Dendritic cell treated with granulocyte-macrophage colony-stimulating factor and Interleukin-4, amounts not matched to agents 40 ng/mL and 50 ng/mL, for 4 days (primary cell): ENCODE measurements around the gene ANKRD55.
"Not testable (repeated sequence)": the region's sequence is repeated elsewhere in the genome, so short reads cannot be mapped to it uniquely, and the experiment has no call there.

Experiments
- H3K27ac Mint-ChIP-seq: one replicate; pipeline ENCODE4 v1.8.0; 2022; ENCODE audit warnings: mild to moderate bottlenecking, mixed read lengths
- H3K27me3 Mint-ChIP-seq: one replicate; pipeline ENCODE4 v1.8.0; 2022; ENCODE audit warnings: mild to moderate bottlenecking, mixed read lengths
- H3K36me3 Mint-ChIP-seq: one replicate; pipeline ENCODE4 v1.8.0; 2022; ENCODE audit warnings: low read depth, mixed read lengths
- H3K4me1 Mint-ChIP-seq: one replicate; pipeline ENCODE4 v1.8.0; 2022; ENCODE audit warnings: low read depth, mixed read lengths
- H3K4me3 Mint-ChIP-seq: one replicate; pipeline ENCODE4 v1.8.0; 2022; ENCODE audit warnings: mild to moderate bottlenecking, moderate library complexity, mixed read lengths
- H3K9me3 Mint-ChIP-seq: one replicate; pipeline ENCODE4 v1.8.0; 2022; ENCODE audit warnings: mixed read lengths
- intact Hi-C: fragments of 100-400 bp; cut with micrococcal nuclease; formaldehyde crosslinking; loops from one replicate; pipeline ENCODE4 v1.15.0; 2022

Gene ANKRD55

DNA sequence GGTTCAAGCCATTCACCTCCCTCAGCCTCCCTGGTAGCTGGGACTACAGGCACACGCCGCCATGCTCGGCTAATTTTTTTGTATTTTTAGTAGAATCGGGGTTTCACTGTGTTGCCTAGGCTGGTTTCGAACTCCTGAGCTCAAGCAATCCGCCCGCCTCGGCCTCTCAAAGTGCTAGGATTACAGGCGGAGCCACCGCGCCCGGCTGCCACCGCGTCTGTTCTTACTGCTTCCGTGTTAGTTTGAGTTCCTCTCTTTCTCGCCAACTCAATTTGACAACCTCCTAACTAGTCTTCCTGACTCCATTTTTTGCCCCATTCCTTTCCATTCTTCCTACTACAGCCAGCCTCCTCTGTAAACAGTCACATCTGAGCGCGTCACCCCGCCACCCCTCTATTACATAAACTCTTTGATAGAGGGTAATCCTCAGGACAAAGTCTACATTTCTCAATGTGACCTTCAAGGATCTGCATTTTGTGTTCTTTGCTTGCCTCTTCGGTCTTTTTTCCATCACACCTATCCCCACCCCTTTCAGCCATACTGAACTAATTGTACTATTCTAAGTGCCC is 149.8 kb downstream of the ANKRD55 start:
- peaks cover 37% of the 10 kb centered on the region for H3K4me1 Mint-ChIP-seq
- no peak overlapping the region for H3K27ac Mint-ChIP-seq
- no peaks in the 10 kb centered on the region for H3K36me3 Mint-ChIP-seq
- no peak overlapping the region for H3K4me3 Mint-ChIP-seq
- H3K9me3 Mint-ChIP-seq, result peaks cover 11% of the 10 kb centered on the region
- intact Hi-C loops, result no loop called here
- H3K27me3 Mint-ChIP-seq, result no peaks in the 10 kb centered on the region

DNA sequence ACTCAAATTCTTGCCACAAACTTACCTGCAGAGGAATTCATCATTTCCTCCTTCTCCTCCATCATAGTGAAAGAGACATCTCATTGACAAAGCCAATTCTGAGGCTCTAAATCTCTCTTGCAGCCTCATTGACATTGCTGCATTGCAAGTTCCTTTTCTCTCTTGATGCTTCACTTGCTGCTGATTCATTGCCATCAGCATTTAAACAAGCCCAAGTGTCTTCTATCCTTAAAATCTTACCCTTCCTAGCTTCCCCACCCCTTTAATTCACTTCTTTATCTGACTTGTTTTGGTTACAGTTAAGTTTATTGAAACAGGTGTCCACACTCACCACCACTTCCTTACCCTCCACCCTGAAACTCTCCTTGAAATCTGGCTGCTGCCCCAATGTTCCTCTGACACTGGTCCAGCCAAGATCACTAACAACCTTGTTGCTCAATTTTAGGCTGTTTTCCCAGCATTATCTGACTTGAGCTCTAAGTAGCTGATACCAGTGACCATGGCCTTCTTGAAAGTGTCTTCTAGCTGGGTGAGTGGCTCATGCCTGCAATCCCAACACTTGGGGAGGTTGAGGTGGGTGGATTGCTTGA is 152.0 kb downstream of the ANKRD55 start:
- H3K27me3 Mint-ChIP-seq, intact Hi-C loops, H3K4me3 Mint-ChIP-seq, H3K36me3 Mint-ChIP-seq: not testable (repeated sequence)
- H3K9me3 Mint-ChIP-seq, result peaks cover 11% of the 10 kb centered on the region
- H3K27ac Mint-ChIP-seq, result peak overlapping the region; percentile 33
- H3K4me1 Mint-ChIP-seq, result peaks cover 44% of the 10 kb centered on the region

DNA sequence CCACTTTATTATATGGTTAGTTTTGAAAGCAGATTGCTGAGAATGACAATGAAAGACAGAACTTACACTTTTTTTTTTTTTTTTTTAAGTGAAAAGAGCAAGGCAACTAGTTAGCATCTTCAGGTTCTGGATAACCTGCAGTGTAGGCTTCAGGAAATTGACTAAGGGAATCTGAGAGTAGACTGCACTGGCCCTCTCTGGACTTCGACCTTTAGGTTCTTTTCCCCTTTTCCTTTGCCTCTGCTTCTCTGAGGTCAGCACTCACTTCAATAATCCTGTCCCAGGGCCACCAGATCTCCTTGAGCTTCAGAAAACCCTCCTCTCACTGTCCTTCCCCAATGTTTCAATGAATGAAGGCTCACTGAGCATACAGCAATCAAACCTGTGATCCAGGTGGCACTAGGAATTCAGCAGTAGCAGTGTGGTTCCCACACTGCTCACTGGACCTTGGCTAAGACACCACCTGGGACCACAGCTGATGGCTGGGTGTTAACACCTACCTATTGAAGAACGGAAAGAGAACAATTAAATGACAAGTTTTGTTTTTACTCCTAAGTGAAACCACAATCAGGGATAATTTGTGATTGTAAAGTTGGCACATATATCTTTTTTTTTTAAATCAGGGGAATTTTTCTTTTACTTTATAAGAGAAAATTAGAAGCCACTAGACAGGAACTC is 152.6 kb downstream of the ANKRD55 start:
- Mint-ChIP-seq H3K27me3 (no peaks in the 10 kb centered on the region), H3K9me3 (peaks cover 11% of the 10 kb centered on the region), H3K4me3 (no peak overlapping the region), H3K36me3 (no peaks in the 10 kb centered on the region), H3K27ac (no peak overlapping the region), H3K4me1 (peaks cover 46% of the 10 kb centered on the region)
- intact Hi-C loops, result no loop called here

DNA sequence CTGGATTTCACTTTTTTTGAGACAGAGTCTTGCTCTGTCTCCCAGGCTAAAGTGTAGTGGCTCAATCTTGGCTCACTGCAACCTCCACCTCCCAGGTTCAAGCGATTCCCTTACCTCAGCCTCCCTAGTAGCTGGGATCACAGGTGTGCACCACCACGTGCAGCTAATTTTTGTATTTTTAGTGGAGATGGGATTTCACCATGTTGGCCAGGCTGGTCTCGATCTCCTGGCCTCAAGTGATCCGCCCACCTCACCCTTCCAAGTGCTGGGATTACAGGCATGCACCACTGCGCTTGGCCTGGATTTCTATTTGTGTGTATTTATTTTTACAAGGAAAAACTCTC is 154.0 kb downstream of the ANKRD55 start:
- H3K4me3 Mint-ChIP-seq, intact Hi-C loops, H3K27me3 Mint-ChIP-seq, H3K36me3 Mint-ChIP-seq: not testable (repeated sequence)
- H3K9me3 Mint-ChIP-seq, result peaks cover 11% of the 10 kb centered on the region
- peak overlapping the region; percentile 44 for H3K27ac Mint-ChIP-seq
- H3K4me1 Mint-ChIP-seq, result peaks cover 50% of the 10 kb centered on the region

DNA sequence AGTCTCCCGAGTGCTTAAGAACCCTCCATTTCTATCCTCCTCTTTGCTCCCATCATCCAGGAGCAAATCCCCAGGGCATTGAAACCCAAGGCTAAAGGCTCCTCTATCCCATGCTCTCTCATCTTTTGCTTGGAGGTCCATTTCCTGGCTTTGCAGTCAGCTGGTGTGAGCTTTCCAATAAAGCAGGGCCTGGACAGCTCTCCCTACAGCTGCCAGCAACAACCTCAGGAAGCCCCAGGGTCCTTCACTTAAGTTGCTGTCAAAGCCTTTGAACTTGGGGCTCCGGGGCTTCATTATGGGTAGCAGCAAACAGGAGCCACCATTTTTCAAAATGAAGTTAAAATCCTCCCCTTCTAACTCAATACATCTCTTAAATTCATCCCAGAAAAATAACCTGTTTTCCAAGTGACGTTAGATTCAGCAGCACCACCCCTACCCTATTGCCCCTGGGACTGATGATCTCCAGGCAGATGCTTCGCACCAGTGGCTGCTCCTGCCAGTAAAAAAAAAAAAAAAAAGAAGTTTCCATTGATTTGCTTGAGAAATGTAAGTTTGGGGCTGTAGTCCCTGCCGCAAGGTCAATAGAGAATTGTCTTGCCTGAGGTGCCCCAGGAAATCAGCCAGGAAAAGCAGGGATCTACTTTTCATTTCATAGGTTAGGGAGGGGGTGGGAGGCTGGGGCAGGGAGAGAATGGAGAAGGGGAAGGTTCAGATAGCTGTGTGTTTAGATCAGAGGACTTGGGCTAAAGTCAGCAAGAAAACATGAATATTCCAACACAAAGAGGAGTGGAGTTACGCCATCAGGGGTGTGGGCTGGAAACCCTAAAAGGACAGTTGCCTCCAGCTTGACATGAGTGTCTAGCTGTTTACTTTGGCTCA is 154.6 kb downstream of the ANKRD55 start:
- Mint-ChIP-seq H3K27ac (peak overlapping the region; percentile 44), H3K36me3 (no peaks in the 10 kb centered on the region), H3K27me3 (peaks cover 4% of the 10 kb centered on the region), H3K4me1 (peaks cover 54% of the 10 kb centered on the region), H3K4me3 (no peak overlapping the region), H3K9me3 (peaks cover 5% of the 10 kb centered on the region)
- intact Hi-C loops, result no loop called here

DNA sequence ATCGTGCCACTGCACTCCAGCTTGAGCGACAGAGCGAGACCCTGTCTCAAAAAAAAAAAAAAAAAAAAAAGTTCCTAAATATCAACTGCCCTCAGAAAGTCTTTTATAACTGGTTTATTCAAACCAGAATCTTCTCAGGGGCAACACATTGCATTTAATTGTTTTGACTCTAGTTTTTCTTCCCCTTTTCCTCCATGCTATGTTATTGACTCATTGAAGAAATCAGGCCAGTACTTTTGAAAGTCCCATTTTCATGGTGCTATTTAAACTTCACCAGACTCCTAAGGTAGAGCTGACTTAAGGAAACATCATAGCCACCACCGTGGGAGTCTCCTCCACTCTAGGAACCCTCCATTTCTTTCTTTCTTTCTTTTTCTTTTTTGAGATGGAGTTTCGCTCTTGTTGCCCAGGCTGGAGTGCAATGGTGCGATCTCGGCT is 155.3 kb downstream of the ANKRD55 start:
- no peak overlapping the region for H3K4me3 Mint-ChIP-seq
- H3K4me1 Mint-ChIP-seq, result peaks cover 61% of the 10 kb centered on the region
- H3K27ac Mint-ChIP-seq, result no peak overlapping the region
- H3K27me3 Mint-ChIP-seq, result peaks cover 4% of the 10 kb centered on the region
- no peaks in the 10 kb centered on the region for H3K36me3 Mint-ChIP-seq
- H3K9me3 Mint-ChIP-seq, result no peaks in the 10 kb centered on the region
- intact Hi-C loops, result no loop called here

DNA sequence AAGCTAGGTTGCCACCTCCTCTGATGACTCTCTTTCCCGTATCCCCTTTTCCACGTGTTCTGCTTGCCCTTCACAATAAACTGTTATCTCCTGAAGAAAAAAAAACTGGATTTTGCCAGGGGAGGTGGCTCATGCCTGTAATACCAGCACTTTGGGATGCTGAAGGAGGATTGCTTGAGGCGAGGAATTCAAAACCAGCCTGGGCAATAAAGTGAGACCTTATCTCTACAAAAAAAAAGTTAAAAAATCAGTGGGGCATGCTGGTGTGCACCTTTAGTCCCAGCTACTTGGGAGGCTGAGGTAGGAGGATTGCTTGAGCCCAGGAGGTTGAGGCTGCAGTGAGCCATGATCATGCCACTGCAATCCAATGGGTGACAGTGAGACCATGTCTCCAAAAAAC is 156.6 kb downstream of the ANKRD55 start:
- H3K36me3 Mint-ChIP-seq, result no peaks in the 10 kb centered on the region
- intact Hi-C loops, result no loop called here
- H3K4me1 Mint-ChIP-seq, result peaks cover 66% of the 10 kb centered on the region
- H3K27ac Mint-ChIP-seq, result no peak overlapping the region
- no peaks in the 10 kb centered on the region for H3K9me3 Mint-ChIP-seq
- H3K27me3 Mint-ChIP-seq, result peaks cover 4% of the 10 kb centered on the region
- no peak overlapping the region for H3K4me3 Mint-ChIP-seq

DNA sequence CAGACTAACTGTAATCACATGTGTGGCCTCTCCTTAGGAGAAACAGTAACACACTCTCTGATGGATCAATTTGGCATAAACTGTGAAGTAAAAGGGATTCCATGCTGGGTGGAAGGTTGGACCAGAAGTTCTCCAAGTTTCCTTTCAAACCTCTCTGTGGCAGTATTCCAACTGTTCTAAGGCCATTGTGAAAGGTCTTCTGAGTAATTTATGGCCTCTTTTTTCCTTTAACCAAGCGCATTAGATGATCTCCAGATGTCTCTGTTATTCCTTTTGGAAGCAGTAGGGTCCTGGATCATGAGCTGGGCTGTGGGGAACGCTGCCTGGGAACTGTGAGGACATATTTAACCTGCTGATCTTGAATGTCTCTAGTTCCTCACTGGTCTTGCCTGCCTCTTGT is 157.8 kb downstream of the ANKRD55 start:
- Mint-ChIP-seq H3K27ac (no peak overlapping the region), H3K36me3 (no peaks in the 10 kb centered on the region), H3K9me3 (no peaks in the 10 kb centered on the region), H3K4me3 (no peak overlapping the region), H3K27me3 (peaks cover 4% of the 10 kb centered on the region), H3K4me1 (peaks cover 65% of the 10 kb centered on the region)
- intact Hi-C loops, result no loop called here

DNA sequence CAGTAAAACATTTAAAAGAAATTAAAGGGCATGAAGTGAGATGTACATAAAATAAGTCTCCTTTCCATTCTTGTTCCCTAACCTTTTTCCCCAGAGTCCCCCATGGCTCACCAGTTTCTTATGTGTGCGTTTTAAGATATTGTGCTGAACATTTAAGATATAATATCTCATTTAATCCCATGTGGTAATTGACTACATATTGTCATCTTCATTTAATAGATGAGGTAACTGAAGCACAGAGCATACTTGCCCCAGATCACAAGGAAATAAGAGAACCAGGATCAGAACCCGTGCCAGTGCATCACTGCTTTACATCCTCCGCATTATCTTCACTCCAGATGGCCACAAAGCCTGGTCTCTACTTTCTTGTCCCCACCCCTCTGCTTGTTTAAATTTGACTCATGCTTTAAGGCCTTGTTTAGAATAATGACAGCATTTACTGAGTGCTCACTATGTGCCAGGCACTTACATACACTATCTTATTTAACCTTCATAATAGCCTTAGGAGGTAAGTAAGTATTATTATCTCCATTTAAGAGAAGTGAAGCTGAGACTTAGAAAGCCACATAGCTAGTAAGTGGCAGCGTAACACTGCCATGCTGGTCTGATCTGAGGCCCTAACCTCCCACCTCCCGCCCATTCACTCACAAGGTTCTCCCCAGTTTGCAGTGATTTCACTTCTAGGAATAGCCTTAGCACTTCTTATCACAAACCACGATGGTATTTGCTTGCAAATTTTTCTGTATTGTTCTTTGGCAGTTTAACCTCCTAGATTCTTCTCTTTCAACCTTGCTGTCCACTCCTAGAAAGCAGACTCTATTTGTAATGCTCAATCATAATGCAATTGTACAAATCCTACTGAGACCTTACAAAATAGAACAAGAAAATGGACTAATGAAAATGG is 160.0 kb downstream of the ANKRD55 start:
- no peaks in the 10 kb centered on the region for H3K9me3 Mint-ChIP-seq
- peaks cover 9% of the 10 kb centered on the region for H3K27me3 Mint-ChIP-seq
- no peaks in the 10 kb centered on the region for H3K36me3 Mint-ChIP-seq
- H3K27ac Mint-ChIP-seq, result no peak overlapping the region
- H3K4me1 Mint-ChIP-seq, result peaks cover 57% of the 10 kb centered on the region
- H3K4me3 Mint-ChIP-seq, result no peak overlapping the region
- intact Hi-C loops, result loop anchor here (5.0 kb wide), 1 partner anchor 81 kb away; the partner anchor contains the start of gene IL6ST

DNA sequence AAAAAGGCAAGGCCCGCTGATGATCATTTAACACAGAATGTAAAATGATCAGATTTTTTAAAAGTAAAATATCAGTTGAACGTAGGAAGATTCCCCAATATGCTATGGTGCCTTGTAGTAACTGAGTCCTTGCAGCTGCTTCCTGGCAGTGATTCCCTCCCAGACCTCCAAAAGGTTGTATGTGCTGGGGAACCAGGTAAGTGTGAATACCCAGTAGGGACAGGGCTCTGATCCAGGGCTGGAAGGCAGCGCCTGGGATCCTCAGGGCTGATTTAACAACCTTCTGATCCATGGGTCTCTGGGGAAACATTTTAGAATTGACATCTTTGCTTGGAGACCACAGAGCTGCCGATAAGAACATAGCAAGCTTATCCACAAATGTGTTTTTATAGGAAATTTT is 161.7 kb downstream of the ANKRD55 start:
- Mint-ChIP-seq H3K36me3 (no peaks in the 10 kb centered on the region), H3K9me3 (no peaks in the 10 kb centered on the region)

DNA sequence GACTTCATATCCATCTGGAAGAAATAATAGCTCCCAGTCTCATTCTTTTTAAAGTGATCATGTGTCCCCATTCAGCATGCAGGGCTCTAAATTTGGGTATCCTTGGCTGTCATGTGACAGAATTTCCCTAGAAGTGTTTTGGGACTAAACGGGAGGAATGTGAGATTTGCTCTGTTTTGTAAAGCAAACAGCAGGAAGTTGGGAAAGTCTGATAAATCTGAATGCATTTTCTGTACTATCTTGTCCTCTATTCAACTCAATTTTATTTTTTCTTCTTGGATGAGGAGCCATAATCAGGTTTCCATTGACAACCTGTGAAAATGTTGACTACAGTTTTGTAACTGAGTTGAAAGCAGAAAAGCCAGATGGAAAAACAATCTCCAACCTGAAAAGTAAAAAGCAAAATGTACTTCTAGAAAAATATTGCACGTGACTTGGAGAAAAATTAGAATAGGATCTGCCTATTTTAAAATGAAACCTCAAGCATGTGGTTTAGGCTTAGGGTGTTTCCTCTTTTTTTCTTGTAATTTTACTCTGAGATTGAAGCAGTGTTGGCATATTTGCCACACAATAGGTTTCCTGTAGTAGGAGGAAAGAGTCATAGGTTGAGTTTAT is 162.2 kb downstream of the ANKRD55 start:
- H3K9me3 Mint-ChIP-seq, result no peaks in the 10 kb centered on the region
- H3K4me1 Mint-ChIP-seq, result peaks cover 59% of the 10 kb centered on the region
- peak overlapping the region; percentile 84 for H3K27ac Mint-ChIP-seq
- peaks cover 9% of the 10 kb centered on the region for H3K27me3 Mint-ChIP-seq
- peak overlapping the region; percentile 32 for H3K4me3 Mint-ChIP-seq
- intact Hi-C loops, result loop anchor here (5.0 kb wide), 1 partner anchor 79 kb away; the partner anchor contains the start of gene IL6ST
- H3K36me3 Mint-ChIP-seq, result no peaks in the 10 kb centered on the region

More for the DNA sequence above, 161.7 kb downstream of the ANKRD55 start:
- H3K27me3 Mint-ChIP-seq, result peaks cover 9% of the 10 kb centered on the region
- peaks cover 59% of the 10 kb centered on the region for H3K4me1 Mint-ChIP-seq
- intact Hi-C loops, result loop anchor here (5.0 kb wide), 1 partner anchor 79 kb away; the partner anchor contains the start of gene IL6ST
- no peak overlapping the region for H3K4me3 Mint-ChIP-seq
- H3K27ac Mint-ChIP-seq, result peak overlapping the region; percentile 84

DNA sequence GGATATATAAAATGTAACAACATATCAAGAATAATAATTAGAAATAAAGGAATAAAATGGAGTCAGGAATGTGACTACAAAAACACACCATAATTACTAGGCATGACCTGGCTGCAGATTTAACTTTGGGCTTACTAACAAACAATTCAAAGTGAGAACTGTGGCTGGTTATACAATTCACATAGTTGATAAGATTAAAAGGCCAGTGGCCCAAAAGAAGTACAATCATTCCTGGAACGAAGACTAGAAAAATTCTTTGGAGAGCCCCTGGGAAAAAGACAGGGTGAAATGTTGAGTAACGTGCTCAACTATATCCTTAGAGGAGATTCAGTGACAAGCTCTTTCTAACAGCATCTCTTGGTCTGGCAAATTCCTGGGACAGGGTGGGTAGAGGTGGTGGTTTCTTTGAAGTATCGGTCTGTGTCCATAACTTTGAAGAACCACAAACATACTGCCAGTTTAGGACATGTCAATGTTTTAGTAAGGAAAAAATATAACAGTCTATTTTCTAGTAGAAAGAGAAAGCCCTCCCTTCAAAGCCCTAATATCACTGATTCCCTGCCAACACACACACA is 163.4 kb downstream of the ANKRD55 start:
- intact Hi-C loops, result loop anchor here (5.0 kb wide), 1 partner anchor 77 kb away; the partner anchor contains the start of gene IL6ST
- Mint-ChIP-seq H3K4me1 (peaks cover 50% of the 10 kb centered on the region), H3K27me3 (peaks cover 7% of the 10 kb centered on the region)

More for the DNA sequence above, 163.4 kb downstream of the ANKRD55 start:
- H3K27ac Mint-ChIP-seq, result peak overlapping the region; percentile 84
- no peak overlapping the region for H3K4me3 Mint-ChIP-seq
- H3K36me3 Mint-ChIP-seq, result no peaks in the 10 kb centered on the region
- H3K9me3 Mint-ChIP-seq, result no peaks in the 10 kb centered on the region
